HG03442 (cell line): Measurements from ENCODE around the gene TMEM170A.
"Not testable (repeated sequence)": the region's sequence is repeated elsewhere in the genome, so short reads cannot be mapped to it uniquely, and the experiment has no call there.

Source experiments
- ATAC-seq: cut with Tn5 transposase; IDR thresholded peaks from one replicate; pipeline ENCODE4 v1.9.1; 2021; ENCODE audit warnings: mild to moderate bottlenecking, moderate library complexity; ENCODE audit not compliant: unreplicated experiment

The TMEM170A gene

GRCh38 chr16:75464122-75464918 lies at the start of gene TMEM170A:
TSS of gene TMEM170A (minus strand) at chr16:75464689. CDS start at chr16:75464600, 89 bp downstream.
- peak; percentile 89 for ATAC-seq

GRCh38 chr16:75506574-75506973 lies 42.1 kb upstream of the TMEM170A start:
- ATAC-seq: no peak

- ATAC-seq: no peak
Observed at GRCh38 chr16:75506107-75506506, 41.6 kb upstream of the TMEM170A start.

GRCh38 chr16:75503801-75504200 lies 39.3 kb upstream of the TMEM170A start:
- no peak for ATAC-seq

GRCh38 chr16:75502916-75503605 lies 38.6 kb upstream of the TMEM170A start:
- ATAC-seq: no peak

GRCh38 chr16:75501820-75502219 lies 37.3 kb upstream of the TMEM170A start:
- ATAC-seq: not testable (repeated sequence)

GRCh38 chr16:75501359-75501758 lies 36.9 kb upstream of the TMEM170A start:
- ATAC-seq: no peak

- ATAC-seq: not testable (repeated sequence)
Observed at GRCh38 chr16:75498605-75499322, 34.3 kb upstream of the TMEM170A start.

- ATAC-seq: no peak
Observed at GRCh38 chr16:75497558-75497957, 33.1 kb upstream of the TMEM170A start.

GRCh38 chr16:75495076-75495674 lies 30.7 kb upstream of the TMEM170A start, which contains the start of gene CHST6:
TSS of gene CHST6 (minus strand) at chr16:75495441. CDS start at chr16:75479828, 15,613 bp downstream.
- ATAC-seq: peak; percentile 77

GRCh38 chr16:75494661-75495075 lies 30.2 kb upstream of the TMEM170A start:
- ATAC-seq: no peak

- no peak for ATAC-seq
Observed at GRCh38 chr16:75494184-75494583, 29.7 kb upstream of the TMEM170A start.

- ATAC-seq: no peak
Observed at GRCh38 chr16:75491876-75492275, 27.4 kb upstream of the TMEM170A start.

GRCh38 chr16:75488322-75488721 lies 23.8 kb upstream of the TMEM170A start:
- ATAC-seq: no peak

GRCh38 chr16:75486676-75487313 lies 22.3 kb upstream of the TMEM170A start:
- peak; percentile 60 for ATAC-seq

GRCh38 chr16:75486014-75486675 lies 21.7 kb upstream of the TMEM170A start:
- no peak for ATAC-seq

- no peak for ATAC-seq
Observed at GRCh38 chr16:75485230-75486013, 20.9 kb upstream of the TMEM170A start.

GRCh38 chr16:75483222-75483621 lies 18.7 kb upstream of the TMEM170A start:
- ATAC-seq: no peak
